NT2/D1 (cell line): ENCODE data around the gene ARHGEF6.

ENCODE experiments used
- SUZ12 ChIP-seq: IDR thresholded peaks from 2 replicates; pipeline ENCODE4 v1.6.1; 2011; ENCODE audit not compliant: insufficient read length, insufficient read depth; ENCODE audit errors: extremely low read depth
- YY1 ChIP-seq: IDR thresholded peaks from 2 replicates; pipeline ENCODE4 v1.6.1; 2011; ENCODE audit not compliant: insufficient read length, insufficient read depth
- ZNF274 ChIP-seq: IDR thresholded peaks from 2 replicates; pipeline ENCODE4 v1.6.1; 2011; ENCODE audit warnings: mild to moderate bottlenecking, low read depth, low read length

DNA sequence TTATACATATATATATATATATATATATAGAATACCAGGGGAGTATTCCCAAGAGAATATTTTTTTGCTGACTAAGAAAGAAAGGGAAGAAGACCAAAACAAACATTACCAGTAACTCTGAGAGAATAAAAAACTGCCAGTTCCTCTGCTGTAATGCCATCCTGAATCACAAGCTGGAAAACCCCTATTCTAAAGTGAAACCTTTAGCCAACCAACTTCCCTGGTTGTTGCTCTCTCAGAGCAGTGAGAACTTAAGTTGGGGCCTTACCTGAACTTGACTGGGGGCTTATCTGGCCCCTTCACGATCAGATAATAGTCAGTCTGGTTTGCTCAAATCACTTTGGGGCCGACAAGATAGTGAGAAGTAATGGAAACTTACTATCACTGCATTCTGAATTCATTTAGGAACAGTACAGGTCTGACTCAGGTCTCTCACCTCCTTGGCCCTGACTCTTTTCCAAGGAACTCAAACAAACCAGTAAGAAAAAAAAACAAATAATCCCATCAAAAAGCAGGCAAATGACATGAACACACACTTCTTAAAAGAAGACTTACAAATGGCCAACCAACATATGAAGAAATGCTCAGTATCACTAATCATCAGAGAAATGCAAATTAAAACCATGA is 70.3 kb downstream of the ARHGEF6 start:
- TF ChIP-seq ZNF274 (no peak), YY1 (no peak), SUZ12 (no peak)
